ENCODE measurements around the gene ATP9A. TPM values are rescaled to one million over a fixed set of nuclear protein-coding genes. Genes with fewer than 3 reads are reported as not detected.

Gene ATP9A
- total and polyA plus RNA-seq, 2 donors (not counting 1 experiment from before 2014, with no cell fraction given): 23.3 to 96.3 TPM

- TF ChIP-seq EZH2 (IDR thresholded peaks at IDR 0.05; ENCODE audit: low read length, missing control alignments) (no peak), CTCF (conservative IDR thresholded peaks at IDR 0.05 in 1 of 2, IDR thresholded peaks at IDR 0.05 in 1 of 2; ENCODE audit: low read depth in 1 of 2, low read length in 2 of 2) (no peak)
- H3K27me3 ChIP-seq (ENCODE audit: control insufficient read depth, insufficient read depth, low read length): no peaks in the 10 kb centered on the region
Observed at GRCh38 chr20:51720854-51721253, 47.3 kb downstream of the ATP9A start.

GRCh38 chr20:51720384-51720783 lies 47.8 kb downstream of the ATP9A start:
- Histone ChIP-seq H3K9ac (ENCODE audit: insufficient read depth, low read length) (no peak overlapping the region), H3K4me3 (replicated peaks in 1 of 4; ENCODE audit: control extremely low read depth in 1 of 4, insufficient read depth in 1 of 4, low read depth in 3 of 4, low read length in 4 of 4) (no peak overlapping the region), H3K4me2 (ENCODE audit: extremely low read depth, insufficient read depth, low read length) (no peak overlapping the region), H3K27ac (ENCODE audit: insufficient read depth, low read length) (no peak overlapping the region), H4K20me1 (ENCODE audit: control insufficient read depth, extremely low read depth, insufficient read depth, low read length) (no peaks in the 10 kb centered on the region), H3K79me2 (ENCODE audit: control insufficient read depth, insufficient read depth, low read length) (no peaks in the 10 kb centered on the region), H3K4me1 (ENCODE audit: control insufficient read depth, extremely low read depth, insufficient read depth, low read length) (no peaks in the 10 kb centered on the region), H3K36me3 (ENCODE audit: control insufficient read depth, insufficient read depth, low read length) (no peaks in the 10 kb centered on the region), H3K27me3 (ENCODE audit: control insufficient read depth, insufficient read depth, low read length) (no peaks in the 10 kb centered on the region), H2AFZ (ENCODE audit: low read length) (no peak overlapping the region), H3K9me3 (ENCODE audit: control insufficient read depth, insufficient read depth, low read depth, low read length) (no peaks in the 10 kb centered on the region)
- no peak for DNase-seq (ENCODE audit: low read depth in 2 of 2)
- TF ChIP-seq EZH2 (IDR thresholded peaks at IDR 0.05; ENCODE audit: low read length, missing control alignments) (no peak), CTCF (conservative IDR thresholded peaks at IDR 0.05 in 1 of 2, IDR thresholded peaks at IDR 0.05 in 1 of 2; ENCODE audit: low read depth in 1 of 2, low read length in 2 of 2) (no peak)

More at GRCh38 chr20:51720854-51721253, 47.3 kb downstream of the ATP9A start:
- no peaks in the 10 kb centered on the region for H3K36me3 ChIP-seq (ENCODE audit: control insufficient read depth, insufficient read depth, low read length)
- no peaks in the 10 kb centered on the region for H3K4me1 ChIP-seq (ENCODE audit: control insufficient read depth, extremely low read depth, insufficient read depth, low read length)
- H3K4me3 ChIP-seq (replicated peaks in 1 of 4; ENCODE audit: control extremely low read depth in 1 of 4, insufficient read depth in 1 of 4, low read depth in 3 of 4, low read length in 4 of 4): no peak overlapping the region
- no peaks in the 10 kb centered on the region for H4K20me1 ChIP-seq (ENCODE audit: control insufficient read depth, extremely low read depth, insufficient read depth, low read length)
- H3K79me2 ChIP-seq (ENCODE audit: control insufficient read depth, insufficient read depth, low read length): no peaks in the 10 kb centered on the region
- no peak overlapping the region for H2AFZ ChIP-seq (ENCODE audit: low read length)
- no peak overlapping the region for H3K27ac ChIP-seq (ENCODE audit: insufficient read depth, low read length)
- no peak overlapping the region for H3K4me2 ChIP-seq (ENCODE audit: extremely low read depth, insufficient read depth, low read length)
- H3K9me3 ChIP-seq (ENCODE audit: control insufficient read depth, insufficient read depth, low read depth, low read length): no peaks in the 10 kb centered on the region
- no peak overlapping the region for H3K9ac ChIP-seq (ENCODE audit: insufficient read depth, low read length)
- DNase-seq (ENCODE audit: low read depth in 2 of 2): no peak

GRCh38 chr20:51715856-51716185 lies 52.4 kb downstream of the ATP9A start:
- H3K36me3 ChIP-seq (ENCODE audit: control insufficient read depth, insufficient read depth, low read length): no peaks in the 10 kb centered on the region
- no peaks in the 10 kb centered on the region for H4K20me1 ChIP-seq (ENCODE audit: control insufficient read depth, extremely low read depth, insufficient read depth, low read length)
- no peaks in the 10 kb centered on the region for H3K9me3 ChIP-seq (ENCODE audit: control insufficient read depth, insufficient read depth, low read depth, low read length)
- no peak for DNase-seq (ENCODE audit: low read depth in 2 of 2)
- H3K27me3 ChIP-seq (ENCODE audit: control insufficient read depth, insufficient read depth, low read length): no peaks in the 10 kb centered on the region
- no peaks in the 10 kb centered on the region for H3K79me2 ChIP-seq (ENCODE audit: control insufficient read depth, insufficient read depth, low read length)
- peak overlapping the region; percentile 75 for H3K4me2 ChIP-seq (ENCODE audit: extremely low read depth, insufficient read depth, low read length)
- H3K4me1 ChIP-seq (ENCODE audit: control insufficient read depth, extremely low read depth, insufficient read depth, low read length): no peaks in the 10 kb centered on the region
- TF ChIP-seq EZH2 (IDR thresholded peaks at IDR 0.05; ENCODE audit: low read length, missing control alignments) (no peak), CTCF (conservative IDR thresholded peaks at IDR 0.05 in 1 of 2, IDR thresholded peaks at IDR 0.05 in 1 of 2; ENCODE audit: low read depth in 1 of 2, low read length in 2 of 2) (no peak)
- H3K4me3 ChIP-seq (replicated peaks in 1 of 4; ENCODE audit: control extremely low read depth in 1 of 4, insufficient read depth in 1 of 4, low read depth in 3 of 4, low read length in 4 of 4): no peak overlapping the region
- no peak overlapping the region for H2AFZ ChIP-seq (ENCODE audit: low read length)
- H3K27ac ChIP-seq (ENCODE audit: insufficient read depth, low read length): no peak overlapping the region
- H3K9ac ChIP-seq (ENCODE audit: insufficient read depth, low read length): no peak overlapping the region
